HepG2 (cell line): ENCODE results near the gene SLC2A11. TPM values are rescaled to one million over a fixed set of nuclear protein-coding genes. Genes with fewer than 3 reads are reported as not detected.

ENCODE experiments used
- EZH2 ChIP-seq: conservative IDR thresholded peaks from 2 replicates; pipeline ENCODE4 v1.6.1; 2012; ENCODE audit warnings: mild to moderate bottlenecking, low read depth, low read length, moderate library complexity
- MYC ChIP-seq: sonication (generic); formaldehyde crosslinking; IDR thresholded peaks from 2 replicates; pipeline ENCODE4 v1.9.0; 2021; ENCODE audit warnings: missing genetic modification reagents, borderline replicate concordance
- NR2C2 ChIP-seq: sonication (generic); formaldehyde crosslinking; IDR thresholded peaks from 2 replicates; pipeline ENCODE4 v1.4.0; 2020; ENCODE audit warnings: missing genetic modification reagents, mild to moderate bottlenecking, moderate library complexity, borderline replicate concordance
- PAX8 ChIP-seq: sonication (generic); formaldehyde crosslinking; IDR thresholded peaks from 2 replicates; pipeline ENCODE4 v1.8.0; 2022; ENCODE audit warnings: mild to moderate bottlenecking, missing genetic modification reagents, borderline replicate concordance
- RBFOX2 ChIP-seq: fragments of 200-400 bp; formaldehyde crosslinking; IDR thresholded peaks from 2 replicates; pipeline ENCODE4 v1.6.1; 2017; ENCODE audit warnings: low read depth, mild to moderate bottlenecking, low read length
- SYNCRIP ChIP-seq: fragments of 200-400 bp; formaldehyde crosslinking; IDR thresholded peaks from 2 replicates; pipeline ENCODE4 v1.6.1; 2018; ENCODE audit warnings: mild to moderate bottlenecking, low read depth, low read length; ENCODE audit not compliant: insufficient read depth
- ZBTB20 ChIP-seq: sonication (generic); formaldehyde crosslinking; IDR thresholded peaks from 2 replicates; pipeline ENCODE4 v1.8.1; 2023; ENCODE audit warnings: missing genetic modification reagents, low read depth, mild to moderate bottlenecking, borderline replicate concordance
- ZBTB7B ChIP-seq: sonication (generic); formaldehyde crosslinking; IDR thresholded peaks from 2 replicates; pipeline ENCODE4 v1.4.0; 2020; ENCODE audit warnings: missing genetic modification reagents
- ZNF235 ChIP-seq: sonication (generic); formaldehyde crosslinking; IDR thresholded peaks from 2 replicates; pipeline ENCODE4 v1.8.1; 2023; ENCODE audit warnings: mild to moderate bottlenecking, missing genetic modification reagents, borderline replicate concordance
- ZNF251 ChIP-seq: sonication (generic); formaldehyde crosslinking; IDR thresholded peaks from 2 replicates; pipeline ENCODE4 v1.9.0; 2021; ENCODE audit warnings: mild to moderate bottlenecking, missing genetic modification reagents
- ZNF441 ChIP-seq: sonication (generic); formaldehyde crosslinking; IDR thresholded peaks from 2 replicates; pipeline ENCODE4 v1.7.0; 2021; ENCODE audit warnings: missing genetic modification reagents, borderline replicate concordance
- ZNF652 ChIP-seq: IDR thresholded peaks from 2 replicates; pipeline ENCODE4 v1.6.1; 2016; ENCODE audit warnings: low read depth, borderline replicate concordance
- ZNF672 ChIP-seq: sonication (generic); formaldehyde crosslinking; IDR thresholded peaks from 2 replicates; pipeline ENCODE4 v1.8.1; 2022; ENCODE audit warnings: missing genetic modification reagents
- ZNF678 ChIP-seq: sonication (generic); formaldehyde crosslinking; IDR thresholded peaks from 2 replicates; pipeline ENCODE4 v1.4.0; 2020; ENCODE audit warnings: mild to moderate bottlenecking, missing genetic modification reagents
- ZNF776 ChIP-seq: sonication (generic); formaldehyde crosslinking; IDR thresholded peaks from 2 replicates; pipeline ENCODE4 v1.4.0; 2020; ENCODE audit warnings: mild to moderate bottlenecking, missing genetic modification reagents
- polyA plus RNA-seq, 8 experiments: library from polyadenylated mRNA; depleted of rRNA in 3 of 8; stranded (reverse) in 7 of 8; unstranded in 1 of 8; fragments of >200 nt; fragmentation: Illumina TruSeq in 4 of 8; extraction: Trizol in 4 of 8; gene quantifications; 2 replicates each; pipeline versions ENCODE4 v1.2.1 to v1.2.3, GENCODE V29; 2011 to 2016; ENCODE audit warnings: low read depth in 4 of 8, missing spikeins in 1 of 8, mixed read lengths in 1 of 8; ENCODE audit not compliant: insufficient read depth in 1 of 8
- total RNA-seq, 5 experiments: library from RNA; depleted of rRNA; stranded (reverse); fragments of >200 nt; fragmentation: Illumina TruSeq; extraction: Trizol; gene quantifications; 2 replicates each; pipeline ENCODE4 v1.2.3, GENCODE V29; 2016; ENCODE audit warnings: low read depth in 1 of 5
- TF ChIP-seq, protein P1 (sequence below): sonication (generic); formaldehyde crosslinking; IDR thresholded peaks from 2 replicates; pipeline ENCODE4 v1.5.0; 2020; ENCODE audit warnings: mild to moderate bottlenecking, missing genetic modification reagents
- TF ChIP-seq, protein P2 (sequence below): sonication (generic); formaldehyde crosslinking; IDR thresholded peaks from 2 replicates; pipeline ENCODE4 v1.4.0; 2020; ENCODE audit warnings: missing genetic modification reagents
- TF ChIP-seq, protein P3 (sequence below): sonication (generic); formaldehyde crosslinking; IDR thresholded peaks from 2 replicates; pipeline ENCODE4 v1.5.0; 2020; ENCODE audit warnings: missing genetic modification reagents
- TF ChIP-seq, protein P4 (sequence below), 2 experiments: sonication (generic) in 1 of 2; formaldehyde crosslinking in 1 of 2; IDR thresholded peaks; 2 replicates each; pipeline versions ENCODE4 v1.6.1 to v1.9.0; 2014 to 2022; ENCODE audit warnings: antibody characterized with exemption in 1 of 2, borderline replicate concordance in 1 of 2, inconsistent platforms in 1 of 2, low read depth in 1 of 2, missing genetic modification reagents in 1 of 2

SLC2A11 gene
- total and polyA plus RNA-seq, 2 of the 13 experiments (the other 11 are each of a cell fraction or from before 2014, with no cell fraction given), result 15.2 to 15.4 TPM

DNA sequence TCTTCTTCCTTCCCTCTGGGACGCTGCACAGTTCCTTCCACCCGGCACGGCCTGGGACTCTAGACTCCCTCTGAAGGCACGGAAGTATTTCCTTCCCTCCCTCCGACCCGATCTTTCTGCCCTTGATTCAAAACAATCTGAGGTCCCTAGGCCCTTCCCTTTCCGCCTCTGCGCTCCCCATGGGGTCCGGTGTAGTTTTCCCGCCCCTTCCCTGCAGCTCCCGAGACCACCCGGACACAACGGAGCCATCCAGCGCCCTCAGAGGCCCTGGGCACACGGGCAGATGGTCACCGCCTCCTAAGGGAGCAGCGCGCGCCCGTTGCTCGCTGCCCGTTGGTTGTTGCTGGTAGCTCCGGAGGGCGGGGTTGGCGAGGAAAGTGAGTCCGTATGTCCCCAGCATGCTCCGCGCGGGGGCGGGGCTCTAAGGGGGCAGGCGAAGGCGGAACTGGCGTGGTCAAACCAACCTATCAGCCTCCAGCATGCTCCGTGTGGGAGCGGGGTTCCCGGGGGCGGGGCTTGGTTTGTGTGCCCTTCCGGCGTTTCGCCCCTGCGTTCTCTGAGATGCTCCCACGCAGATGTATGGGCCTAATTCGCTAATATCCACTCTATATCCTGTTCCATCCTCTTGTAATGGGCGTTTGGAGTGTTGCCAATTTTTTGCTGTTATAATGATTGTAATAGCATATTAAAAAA is 56.1 kb downstream of the SLC2A11 start (continued):
- TF ChIP-seq ZNF652 (CRISPR knock-in tag) (no peak), MYC (CRISPR knock-in tag) (peak; percentile 85), NR2C2 (CRISPR knock-in tag) (peak; percentile 66; the same call in 1 of the 2 replicates), ZNF235 (no peak), ZNF776 (CRISPR knock-in tag) (no peak), ZNF441 (CRISPR knock-in tag) (peak; percentile 13; the same call in 1 of the 2 replicates), ZNF678 (CRISPR knock-in tag) (no peak), ZNF251 (CRISPR knock-in tag) (no peak), EZH2 (no peak), PAX8 (CRISPR knock-in tag) (no peak), ZNF672 (CRISPR knock-in tag) (no peak), ZBTB7B (CRISPR knock-in tag) (peak; percentile 66; the same call in 1 of the 2 replicates), ZBTB20 (peak; percentile 88; the same call in 1 of the 2 replicates), SYNCRIP (no peak), RBFOX2 (peak; percentile 90)
- TF ChIP-seq, protein P1, sequence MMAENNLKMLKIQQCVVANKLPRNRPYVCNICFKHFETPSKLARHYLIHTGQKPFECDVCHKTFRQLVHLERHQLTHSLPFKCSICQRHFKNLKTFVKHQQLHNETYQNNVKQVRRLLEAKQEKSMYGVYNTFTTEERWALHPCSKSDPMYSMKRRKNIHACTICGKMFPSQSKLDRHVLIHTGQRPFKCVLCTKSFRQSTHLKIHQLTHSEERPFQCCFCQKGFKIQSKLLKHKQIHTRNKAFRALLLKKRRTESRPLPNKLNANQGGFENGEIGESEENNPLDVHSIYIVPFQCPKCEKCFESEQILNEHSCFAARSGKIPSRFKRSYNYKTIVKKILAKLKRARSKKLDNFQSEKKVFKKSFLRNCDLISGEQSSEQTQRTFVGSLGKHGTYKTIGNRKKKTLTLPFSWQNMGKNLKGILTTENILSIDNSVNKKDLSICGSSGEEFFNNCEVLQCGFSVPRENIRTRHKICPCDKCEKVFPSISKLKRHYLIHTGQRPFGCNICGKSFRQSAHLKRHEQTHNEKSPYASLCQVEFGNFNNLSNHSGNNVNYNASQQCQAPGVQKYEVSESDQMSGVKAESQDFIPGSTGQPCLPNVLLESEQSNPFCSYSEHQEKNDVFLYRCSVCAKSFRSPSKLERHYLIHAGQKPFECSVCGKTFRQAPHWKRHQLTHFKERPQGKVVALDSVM, result peak; percentile 42
- TF ChIP-seq, protein P2, sequence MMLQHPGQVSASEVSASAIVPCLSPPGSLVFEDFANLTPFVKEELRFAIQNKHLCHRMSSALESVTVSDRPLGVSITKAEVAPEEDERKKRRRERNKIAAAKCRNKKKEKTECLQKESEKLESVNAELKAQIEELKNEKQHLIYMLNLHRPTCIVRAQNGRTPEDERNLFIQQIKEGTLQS (CRISPR knock-in tag), result no peak
- TF ChIP-seq, protein P3, sequence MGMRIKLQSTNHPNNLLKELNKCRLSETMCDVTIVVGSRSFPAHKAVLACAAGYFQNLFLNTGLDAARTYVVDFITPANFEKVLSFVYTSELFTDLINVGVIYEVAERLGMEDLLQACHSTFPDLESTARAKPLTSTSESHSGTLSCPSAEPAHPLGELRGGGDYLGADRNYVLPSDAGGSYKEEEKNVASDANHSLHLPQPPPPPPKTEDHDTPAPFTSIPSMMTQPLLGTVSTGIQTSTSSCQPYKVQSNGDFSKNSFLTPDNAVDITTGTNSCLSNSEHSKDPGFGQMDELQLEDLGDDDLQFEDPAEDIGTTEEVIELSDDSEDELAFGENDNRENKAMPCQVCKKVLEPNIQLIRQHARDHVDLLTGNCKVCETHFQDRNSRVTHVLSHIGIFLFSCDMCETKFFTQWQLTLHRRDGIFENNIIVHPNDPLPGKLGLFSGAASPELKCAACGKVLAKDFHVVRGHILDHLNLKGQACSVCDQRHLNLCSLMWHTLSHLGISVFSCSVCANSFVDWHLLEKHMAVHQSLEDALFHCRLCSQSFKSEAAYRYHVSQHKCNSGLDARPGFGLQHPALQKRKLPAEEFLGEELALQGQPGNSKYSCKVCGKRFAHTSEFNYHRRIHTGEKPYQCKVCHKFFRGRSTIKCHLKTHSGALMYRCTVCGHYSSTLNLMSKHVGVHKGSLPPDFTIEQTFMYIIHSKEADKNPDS (CRISPR knock-in tag), result no peak
- TF ChIP-seq, protein P4, sequence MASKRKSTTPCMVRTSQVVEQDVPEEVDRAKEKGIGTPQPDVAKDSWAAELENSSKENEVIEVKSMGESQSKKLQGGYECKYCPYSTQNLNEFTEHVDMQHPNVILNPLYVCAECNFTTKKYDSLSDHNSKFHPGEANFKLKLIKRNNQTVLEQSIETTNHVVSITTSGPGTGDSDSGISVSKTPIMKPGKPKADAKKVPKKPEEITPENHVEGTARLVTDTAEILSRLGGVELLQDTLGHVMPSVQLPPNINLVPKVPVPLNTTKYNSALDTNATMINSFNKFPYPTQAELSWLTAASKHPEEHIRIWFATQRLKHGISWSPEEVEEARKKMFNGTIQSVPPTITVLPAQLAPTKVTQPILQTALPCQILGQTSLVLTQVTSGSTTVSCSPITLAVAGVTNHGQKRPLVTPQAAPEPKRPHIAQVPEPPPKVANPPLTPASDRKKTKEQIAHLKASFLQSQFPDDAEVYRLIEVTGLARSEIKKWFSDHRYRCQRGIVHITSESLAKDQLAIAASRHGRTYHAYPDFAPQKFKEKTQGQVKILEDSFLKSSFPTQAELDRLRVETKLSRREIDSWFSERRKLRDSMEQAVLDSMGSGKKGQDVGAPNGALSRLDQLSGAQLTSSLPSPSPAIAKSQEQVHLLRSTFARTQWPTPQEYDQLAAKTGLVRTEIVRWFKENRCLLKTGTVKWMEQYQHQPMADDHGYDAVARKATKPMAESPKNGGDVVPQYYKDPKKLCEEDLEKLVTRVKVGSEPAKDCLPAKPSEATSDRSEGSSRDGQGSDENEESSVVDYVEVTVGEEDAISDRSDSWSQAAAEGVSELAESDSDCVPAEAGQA (IDR thresholded peaks at IDR 0.05; ENCODE audit: low read depth), result no peak
- TF ChIP-seq, protein P4 (CRISPR knock-in tag; IDR thresholded peaks at IDR 0.05; ENCODE audit: borderline replicate concordance), result no peak
